Embryonic facial prominence (tissue), 1 donor: ENCODE results near the gene HLX.

ENCODE experiments used
- DNase-seq: peaks from one replicate; pipeline ENCODE4 v3.0.0-alpha.2; 2016; ENCODE audit errors: extremely low spot score

The HLX gene

DNA sequence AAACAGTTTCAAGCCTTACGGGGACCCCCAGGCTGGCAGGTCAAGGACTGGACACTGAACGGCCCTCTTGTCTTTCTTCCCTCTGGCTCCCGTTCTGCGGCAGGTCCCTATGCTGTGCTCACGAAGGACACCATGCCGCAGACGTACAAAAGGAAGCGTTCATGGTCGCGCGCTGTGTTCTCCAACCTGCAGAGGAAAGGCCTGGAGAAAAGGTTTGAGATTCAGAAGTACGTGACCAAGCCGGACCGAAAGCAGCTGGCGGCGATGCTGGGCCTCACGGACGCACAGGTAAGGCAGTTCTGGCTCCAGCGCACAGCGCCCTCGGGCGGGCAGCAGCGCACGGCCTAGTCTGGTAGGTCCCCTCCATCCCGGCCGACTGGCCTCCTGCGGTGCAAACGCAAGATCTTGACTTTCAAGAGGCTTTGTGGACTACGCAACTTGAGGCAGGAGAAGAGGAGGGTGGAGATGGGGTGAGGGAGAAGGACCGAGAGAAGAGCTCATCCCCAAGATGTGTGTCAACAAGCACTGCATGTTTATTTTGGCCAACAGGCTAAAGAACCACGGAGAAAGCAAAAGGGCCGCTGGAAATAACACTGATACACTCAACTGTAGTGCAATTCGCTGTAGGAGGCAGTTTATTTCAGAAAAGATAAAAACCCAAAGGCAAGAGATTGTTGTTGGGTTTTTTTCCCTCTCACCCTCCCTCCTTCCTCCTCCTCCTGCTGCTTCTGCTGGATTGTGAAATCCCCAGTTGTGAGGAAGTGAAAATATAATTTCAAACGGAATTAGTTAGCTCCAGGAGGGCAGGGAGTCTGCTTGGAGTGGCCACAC lies 3.0 kb downstream of the HLX start:
- DNase-seq: no peak

GRCh38 chr1:220884109-220884980 lies 5.1 kb downstream of the HLX start:
- DNase-seq: no peak

- no peak for DNase-seq
Observed at GRCh38 chr1:220884981-220885918, 6.0 kb downstream of the HLX start.

DNA sequence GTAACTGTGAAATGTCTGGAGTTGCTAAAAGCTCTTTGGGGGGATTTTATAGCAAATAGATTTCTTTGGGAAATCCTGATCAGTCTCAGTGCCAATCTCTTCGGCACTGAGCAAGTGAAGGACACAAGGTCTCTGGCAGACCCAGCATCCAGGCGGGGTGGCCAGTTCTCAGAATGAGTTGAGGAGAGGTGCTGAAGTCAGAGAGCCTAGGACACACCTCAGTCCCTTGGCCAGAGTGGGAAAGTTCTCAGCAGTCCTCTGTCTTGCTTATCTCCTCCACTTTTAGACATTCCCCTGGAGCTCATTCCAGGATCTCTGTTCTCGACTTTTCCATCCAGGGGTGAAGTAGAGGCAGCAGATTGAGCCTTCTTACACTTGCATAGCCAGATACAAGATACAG lies 6.7 kb downstream of the HLX start:
- no peak for DNase-seq

DNA sequence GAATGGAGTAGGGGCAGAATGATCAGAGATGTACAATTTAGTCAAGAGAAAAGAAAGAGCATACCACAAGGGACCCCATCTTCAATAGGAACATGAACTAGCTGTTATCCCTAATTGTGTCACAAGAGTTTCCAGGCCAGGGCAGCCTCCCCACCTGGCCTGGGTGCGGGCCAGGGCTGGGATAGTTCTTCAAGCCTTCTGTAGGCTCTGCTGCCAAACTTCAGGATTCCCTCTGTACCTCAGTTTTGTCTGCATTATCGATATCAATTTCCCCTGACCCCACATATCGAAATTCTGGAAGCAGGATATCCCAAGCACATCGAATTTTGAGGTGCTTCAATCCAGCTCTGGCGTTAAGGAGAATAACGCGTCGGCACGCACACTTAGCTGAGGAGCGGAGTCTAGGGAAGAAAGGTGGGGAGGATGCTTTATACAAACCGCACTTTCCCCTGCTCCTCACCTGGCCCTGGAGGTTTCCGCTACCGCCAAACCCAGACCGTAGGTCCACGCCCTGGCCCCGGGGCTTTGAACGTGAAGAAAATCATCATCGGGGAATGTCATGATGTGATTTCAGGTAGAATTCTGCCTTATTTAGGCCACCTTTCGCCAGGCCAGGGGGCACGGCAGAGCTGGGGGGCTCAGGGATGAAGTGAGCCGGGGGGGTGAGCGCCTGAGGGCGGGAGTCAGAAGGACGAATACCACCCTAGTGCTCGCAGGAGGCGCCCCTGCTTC lies 7.4 kb downstream of the HLX start:
- no peak for DNase-seq

DNA sequence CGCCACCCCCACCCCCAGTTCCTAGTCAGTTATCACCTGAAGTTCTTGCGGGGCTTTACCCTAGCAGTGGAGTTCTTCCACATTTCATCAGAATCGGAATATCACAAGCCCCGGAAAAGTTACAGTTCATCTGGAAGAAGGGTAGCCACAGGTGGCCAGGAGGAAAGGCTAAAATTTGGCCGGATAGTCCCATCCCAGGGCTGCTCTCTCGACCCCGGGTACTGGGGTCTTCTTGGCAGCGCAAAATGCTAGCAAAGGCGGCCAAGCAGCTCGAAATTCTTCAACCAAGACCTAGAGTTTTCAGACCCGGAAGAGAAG lies 7.9 kb downstream of the HLX start:
- no peak for DNase-seq

DNA sequence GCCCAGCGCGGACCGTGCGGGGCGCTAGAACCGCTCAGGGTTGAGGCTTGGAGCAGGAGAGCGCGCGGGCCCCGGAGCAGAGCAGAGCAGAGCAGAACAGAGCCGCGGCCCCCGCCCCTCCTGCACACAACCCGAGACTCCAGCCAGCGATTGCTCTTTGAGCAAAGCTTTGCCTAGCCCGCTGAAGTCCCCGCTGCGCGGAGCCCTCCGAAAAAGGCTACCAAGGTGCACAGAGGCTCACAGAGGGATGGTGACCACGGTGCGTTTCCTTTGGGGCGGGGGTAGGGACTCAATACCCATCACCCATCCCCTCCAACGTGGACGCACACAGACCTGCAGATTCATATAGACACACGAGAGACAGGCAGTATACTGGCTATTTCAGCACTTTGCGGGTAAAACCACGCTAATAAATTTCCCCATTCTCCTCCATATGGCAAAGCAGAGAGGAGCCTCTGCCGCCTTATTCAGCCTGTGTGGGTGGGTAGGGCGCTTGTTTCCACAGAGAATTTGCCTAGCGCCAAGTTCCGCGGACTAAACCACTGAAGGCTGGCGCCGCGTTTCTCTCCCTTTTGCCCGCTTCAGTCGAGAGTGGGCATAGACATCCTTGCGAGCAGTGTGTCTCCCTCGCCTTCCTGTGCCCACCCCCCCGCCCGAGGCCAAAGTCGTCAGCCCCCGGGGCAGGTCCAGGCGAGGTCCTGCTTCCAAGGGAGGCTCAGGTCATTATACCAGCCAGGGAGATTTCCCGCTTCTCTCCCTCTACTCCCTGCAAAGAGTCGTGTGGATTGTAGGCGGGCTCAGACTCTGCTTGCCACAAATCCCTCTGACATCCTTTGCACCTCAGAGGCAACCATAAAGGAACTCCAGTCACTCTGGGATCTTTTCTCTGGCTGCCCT lies 8.5 kb downstream of the HLX start:
- no peak for DNase-seq

- DNase-seq: no peak
Observed at GRCh38 chr1:220888417-220888986, 9.3 kb downstream of the HLX start.

DNA sequence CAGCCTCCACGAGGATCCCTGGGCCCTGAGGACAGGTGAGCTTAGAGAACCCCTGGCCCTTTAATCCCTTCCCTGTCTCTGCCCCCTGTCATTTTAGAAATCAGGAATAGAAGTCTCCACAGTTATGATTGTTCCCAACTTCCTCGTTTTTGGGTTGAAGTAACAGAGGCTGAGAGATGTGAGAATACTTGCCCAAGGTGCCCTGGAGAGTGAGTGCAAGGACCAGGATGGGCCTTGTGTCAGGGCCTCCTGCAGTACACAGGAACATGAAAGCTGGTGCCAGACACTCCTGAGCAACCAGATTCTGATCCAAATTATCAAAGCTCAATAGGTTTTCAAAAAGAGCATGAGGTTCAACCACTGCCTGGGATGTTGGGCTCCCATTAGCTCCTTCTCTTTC lies 10.1 kb downstream of the HLX start:
- no peak for DNase-seq

GRCh38 chr1:220889848-220890287 lies 10.6 kb downstream of the HLX start:
- DNase-seq: no peak

DNA sequence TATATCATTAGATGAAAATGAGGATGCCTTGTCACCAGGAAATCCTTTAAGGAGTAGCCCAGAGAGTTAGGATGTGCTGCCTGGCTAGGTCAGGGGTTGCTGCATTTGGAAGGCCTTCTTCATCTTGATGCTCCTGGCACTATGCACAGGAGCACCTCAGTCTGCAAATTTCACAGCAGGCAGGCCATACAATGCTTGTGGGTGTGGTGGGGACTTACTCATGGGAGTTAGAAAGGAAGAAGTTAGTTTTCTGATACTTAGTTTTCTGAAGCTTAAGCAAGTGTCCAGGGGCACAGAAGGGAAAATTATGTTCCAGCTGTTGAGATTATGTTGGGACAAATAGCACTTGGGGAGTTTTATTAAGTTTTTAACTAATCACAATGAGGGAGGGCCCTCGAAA lies 11.4 kb downstream of the HLX start:
- no peak for DNase-seq

- no peak for DNase-seq
Observed at GRCh38 chr1:220891224-220892085, 12.2 kb downstream of the HLX start.

DNA sequence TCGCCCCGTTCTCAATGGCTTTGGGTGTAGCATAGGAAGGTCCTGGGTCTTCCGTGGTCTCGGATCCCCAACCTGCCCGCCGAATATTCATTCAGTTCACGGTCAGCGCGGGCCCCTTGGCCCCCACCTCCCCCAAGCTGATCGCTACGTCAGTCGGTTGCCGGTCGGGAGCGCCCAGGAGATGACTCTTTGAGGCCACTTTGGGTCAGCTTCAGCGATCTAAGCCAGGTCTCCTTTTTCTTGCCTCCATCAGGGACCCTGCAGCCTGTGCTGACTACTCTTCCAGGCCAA lies 12.8 kb downstream of the HLX start:
- DNase-seq: no peak

DNA sequence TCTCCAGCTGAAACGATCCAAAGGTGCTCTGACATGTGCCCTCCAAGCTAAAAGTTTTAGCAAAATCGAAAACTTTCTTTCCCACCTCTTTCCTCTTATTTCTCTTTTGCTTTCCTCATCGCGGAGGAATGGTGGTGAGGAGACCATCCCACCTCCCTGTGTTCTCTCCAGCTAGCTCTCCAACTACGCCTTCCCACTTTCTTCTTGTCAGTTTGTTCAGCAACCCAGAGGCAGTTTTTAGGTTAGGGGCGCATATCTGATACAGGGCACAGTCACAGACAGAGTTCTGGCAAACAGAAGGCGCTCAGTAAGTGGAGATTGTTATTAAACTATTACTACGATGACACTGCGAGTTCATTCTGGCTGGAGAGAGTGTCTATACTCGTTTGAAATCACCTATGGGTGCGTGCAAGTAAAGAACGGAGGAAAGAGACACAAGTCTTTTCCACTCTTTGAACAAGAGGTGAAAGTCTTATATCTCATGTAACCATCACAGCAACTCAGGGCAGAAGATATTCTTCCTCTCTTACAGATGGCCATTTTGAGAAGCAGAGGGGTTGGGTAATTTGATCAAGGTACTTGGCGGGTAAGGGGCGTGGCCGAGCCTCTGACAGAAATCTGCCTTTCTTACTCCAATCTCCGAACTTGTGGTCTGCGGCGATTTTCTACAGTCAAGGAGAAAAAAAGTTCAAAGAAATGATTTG lies 13.9 kb downstream of the HLX start:
- DNase-seq: no peak

GRCh38 chr1:220893701-220894024 lies 14.4 kb downstream of the HLX start:
- no peak for DNase-seq

- DNase-seq: no peak
Observed at GRCh38 chr1:220894025-220894923, 15.0 kb downstream of the HLX start.

- DNase-seq: no peak
Observed at GRCh38 chr1:220894924-220895256, 15.6 kb downstream of the HLX start.
